Measurements from ENCODE around the gene TUSC2.
A peak's percentile ranks its signal among the peaks of the same experiment; 100 is the strongest.

TUSC2 gene

DNA sequence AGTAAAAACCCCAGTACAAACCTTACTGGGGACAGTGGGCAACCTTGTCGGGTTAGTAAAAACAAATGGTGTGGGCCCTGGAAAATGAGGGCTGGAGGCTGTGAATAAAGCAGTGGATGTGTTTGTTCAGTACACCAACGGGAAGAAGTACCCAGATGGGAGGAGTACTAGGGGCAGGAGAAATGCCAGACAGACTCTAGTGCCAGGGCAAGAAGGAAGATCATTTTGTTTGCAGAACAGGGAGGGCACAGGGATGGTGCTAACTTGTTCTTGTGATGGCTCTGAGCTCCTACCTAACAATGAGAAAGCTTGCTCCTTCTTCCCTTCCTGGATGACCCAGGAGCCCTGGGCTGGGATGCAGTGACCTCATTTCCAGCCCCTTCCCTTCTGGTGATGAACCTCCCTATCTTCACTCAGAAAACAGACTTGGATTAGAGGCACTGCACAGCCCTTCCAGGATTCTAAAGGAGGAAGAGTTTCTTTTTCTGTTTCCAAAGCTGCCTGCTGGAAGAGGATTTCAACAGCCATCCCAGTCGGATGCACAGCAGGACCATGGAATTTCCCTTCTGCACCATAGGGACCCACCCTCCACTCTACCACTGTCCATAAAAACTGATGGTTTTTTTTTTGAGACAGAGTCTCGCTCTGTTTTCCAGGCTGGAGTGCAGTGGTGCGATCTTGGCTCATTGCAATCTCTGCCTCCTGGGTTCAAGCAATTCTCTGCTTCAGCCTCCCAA, 6.5 kb upstream of the TUSC2 start:
- no peak for DNase-seq

DNA sequence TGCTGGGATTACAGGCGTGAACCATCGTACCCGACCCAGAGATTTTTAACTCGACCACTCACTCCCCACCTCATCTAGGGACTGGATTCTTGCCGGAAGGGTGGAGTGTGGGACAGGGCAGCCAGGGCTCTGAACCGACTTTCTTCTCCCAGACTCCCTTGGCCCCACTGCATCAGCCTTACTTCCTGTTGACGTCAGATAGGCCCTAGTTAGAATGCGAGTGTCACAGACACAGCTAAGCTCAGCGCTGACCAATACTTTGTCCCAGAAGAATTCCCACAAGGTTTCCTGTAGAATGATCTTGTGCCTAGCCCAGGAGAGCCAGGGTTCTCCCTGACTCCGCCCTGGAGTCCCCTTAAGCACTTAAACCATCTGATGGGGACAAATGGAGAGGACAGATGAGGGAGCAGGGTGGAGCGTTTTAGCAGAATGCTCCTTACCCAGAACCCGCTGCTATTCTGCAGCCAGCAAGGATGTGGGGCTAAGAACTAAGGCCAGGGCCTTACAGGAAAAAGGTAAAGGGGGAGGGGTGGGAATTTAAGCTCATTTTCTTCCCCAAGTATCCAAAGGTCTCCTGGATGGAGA, 5.8 kb upstream of the TUSC2 start:
- DNase-seq: no peak

DNA sequence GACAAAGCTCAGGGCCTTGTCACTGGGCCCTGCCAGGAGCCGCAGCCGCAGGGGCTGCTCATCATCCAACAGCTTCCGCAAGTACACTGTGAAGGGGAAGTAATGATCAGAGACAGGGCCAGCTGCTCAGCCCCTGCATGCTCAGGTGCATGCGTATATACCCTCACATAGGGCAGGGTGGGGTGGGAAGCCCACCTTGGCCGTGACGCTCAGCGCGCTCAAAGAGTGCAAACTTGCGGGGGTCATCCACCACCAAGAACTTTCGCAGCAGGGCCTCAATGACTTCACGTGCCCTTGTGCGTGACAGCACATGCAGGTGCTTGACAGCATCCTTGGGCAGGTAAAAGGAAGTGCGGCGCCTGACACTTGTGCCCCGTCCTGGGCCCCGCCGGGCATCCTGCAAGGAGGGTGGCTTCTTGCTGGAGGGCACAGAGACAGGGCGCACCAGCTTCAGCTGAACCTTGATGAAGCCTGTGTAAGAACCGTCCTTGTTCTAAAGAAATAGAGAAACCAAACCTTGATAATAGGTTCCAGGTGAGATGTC, 3.4 kb upstream of the TUSC2 start:
- DNase-seq: no peak

DNA sequence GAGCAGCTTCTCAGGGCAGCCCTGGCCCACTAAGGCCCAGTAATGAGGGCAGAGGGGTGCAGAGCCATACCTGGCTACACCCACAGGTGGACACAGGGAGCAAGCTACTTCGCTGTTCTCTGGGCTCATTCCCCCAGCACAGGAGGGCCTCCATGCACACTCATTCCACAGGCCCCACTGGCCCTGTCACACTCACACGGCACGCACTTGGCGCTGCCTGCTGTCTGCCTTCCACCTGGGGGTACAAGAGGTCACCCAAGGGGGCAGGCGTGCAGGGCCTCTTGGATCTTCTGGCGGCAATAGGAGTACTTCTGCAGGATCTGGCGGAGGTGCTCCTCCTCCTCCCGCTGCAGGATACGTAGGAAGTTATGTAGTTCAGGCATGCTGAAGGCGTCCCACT, 2.3 kb upstream of the TUSC2 start:
- no peak for DNase-seq

DNA sequence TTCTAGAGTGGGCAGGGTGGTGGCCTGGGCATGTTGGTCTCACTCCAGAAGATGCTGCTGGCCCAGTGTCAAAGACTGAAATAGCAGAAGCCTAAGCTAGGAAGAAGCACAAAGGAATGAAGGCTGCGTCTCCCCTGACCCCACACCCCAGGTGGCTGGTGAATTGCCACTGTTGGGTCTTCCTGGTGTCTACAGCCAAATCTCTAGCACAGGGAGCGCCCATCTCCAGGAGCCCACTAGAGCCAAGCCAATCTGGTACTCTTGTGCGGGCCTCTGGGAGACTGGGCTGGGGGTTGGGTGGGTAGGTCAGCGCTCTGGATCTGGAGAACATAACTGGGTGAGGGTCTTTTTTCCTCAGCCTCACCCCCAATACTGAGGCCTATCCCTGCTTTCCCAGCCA, 894 bp downstream of the TUSC2 start:
- no peak for DNase-seq

DNA sequence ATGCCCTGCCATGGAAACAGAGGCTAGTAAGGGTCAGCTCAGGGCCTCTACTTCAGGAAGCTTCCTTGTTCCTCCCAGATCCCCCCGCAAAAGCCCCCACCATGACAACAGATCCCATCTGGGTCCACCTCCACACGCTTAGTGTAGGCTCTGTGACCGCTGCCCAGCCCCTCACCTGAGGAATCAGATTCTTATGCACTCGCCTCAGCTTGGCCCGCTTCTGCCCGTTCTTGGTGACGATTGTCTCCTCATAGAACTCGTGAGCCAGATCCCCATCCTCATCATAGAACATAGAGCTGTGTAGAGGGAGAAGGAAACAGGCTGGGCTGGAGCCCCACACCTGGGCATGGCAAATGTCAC, 1.9 kb downstream of the TUSC2 start:
- DNase-seq: no peak

DNA sequence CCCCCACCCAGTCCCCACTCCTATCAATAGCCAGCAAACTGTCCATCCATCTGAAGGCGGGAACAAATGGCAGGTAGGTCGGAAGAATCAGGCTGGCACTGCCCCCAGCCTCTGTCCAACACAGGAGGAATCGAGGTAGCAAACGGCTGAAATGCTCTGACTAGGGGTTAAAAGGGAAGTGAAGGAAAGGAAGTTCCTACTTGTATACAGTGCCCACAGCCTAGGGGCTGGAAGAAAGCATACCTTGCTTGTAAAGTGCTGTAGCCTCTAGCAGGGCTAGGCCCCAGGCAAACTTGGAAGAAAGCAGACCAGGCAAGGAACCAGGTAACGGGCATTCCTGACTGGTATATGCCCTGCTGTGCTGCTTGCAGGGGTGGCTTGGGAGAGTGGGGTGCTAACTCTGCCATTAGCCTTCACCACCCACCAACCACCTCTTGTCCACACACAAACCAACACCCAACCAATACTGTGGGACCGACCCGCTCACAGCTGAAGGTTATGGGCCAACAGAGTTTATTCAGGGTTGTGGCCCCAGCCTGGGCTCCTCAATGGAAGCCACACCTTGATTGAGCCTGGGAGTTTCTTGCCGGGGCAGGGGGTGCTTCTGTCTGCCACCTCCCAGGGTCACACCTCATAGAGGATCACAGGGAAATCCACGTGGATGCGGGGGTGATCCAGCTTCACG, 2.4 kb downstream of the TUSC2 start:
- DNase-seq: no peak

DNA sequence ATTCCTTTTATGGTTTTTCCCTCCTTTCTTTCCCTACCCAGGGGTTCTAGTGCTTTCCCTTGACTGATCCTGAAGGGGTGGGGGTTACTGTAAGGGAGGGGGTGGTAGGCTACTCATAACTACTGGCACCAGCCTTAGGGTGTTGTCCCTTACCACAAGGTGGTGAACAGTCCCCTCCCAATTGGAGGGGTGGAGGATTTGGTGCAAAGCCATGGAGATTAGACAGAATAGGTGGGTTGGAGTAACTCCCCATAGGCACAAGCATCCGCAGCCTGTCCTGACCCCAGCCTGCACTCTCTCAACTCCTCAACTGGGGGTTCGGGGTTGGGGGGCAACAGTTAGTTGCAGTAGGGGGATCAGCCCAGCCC, 2.9 kb downstream of the TUSC2 start:
- no peak for DNase-seq

DNA sequence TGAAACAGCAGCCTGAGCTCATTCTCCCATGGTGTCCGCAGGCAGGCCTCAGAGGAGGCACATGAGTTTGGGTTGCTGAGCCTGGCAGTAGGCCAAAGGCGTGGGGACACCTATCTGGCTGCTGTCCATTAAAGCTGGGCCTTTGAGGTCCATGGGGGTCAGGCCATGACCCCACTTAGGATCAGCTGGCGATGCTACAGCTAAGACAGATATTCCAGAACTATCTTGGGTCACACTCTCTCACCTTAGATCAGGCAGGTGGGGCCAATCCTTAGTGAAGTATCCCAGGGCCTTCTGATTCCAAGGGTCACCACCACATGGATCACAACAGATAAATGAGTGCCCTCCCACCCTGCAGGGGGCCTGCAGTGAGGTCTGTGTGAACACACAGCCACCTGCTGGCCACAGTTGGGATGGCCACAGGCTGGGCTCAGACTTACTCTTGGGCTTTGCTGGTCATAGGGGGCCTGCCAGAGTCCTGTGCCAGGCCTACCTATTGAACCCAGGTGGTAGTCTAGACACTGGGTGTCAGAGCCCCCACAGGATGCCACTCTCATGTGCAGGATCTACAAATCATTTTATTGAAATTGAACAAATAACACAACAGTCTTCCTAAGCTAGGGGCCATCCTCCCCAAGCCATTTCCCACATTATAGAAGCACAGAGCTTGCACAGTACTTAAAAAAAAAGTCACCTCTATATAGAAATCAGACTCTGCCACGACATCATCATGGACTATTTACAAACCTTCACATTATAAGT, 3.5 kb downstream of the TUSC2 start:
- DNase-seq: peak in 1 of 2 experiments; percentile 65

DNA sequence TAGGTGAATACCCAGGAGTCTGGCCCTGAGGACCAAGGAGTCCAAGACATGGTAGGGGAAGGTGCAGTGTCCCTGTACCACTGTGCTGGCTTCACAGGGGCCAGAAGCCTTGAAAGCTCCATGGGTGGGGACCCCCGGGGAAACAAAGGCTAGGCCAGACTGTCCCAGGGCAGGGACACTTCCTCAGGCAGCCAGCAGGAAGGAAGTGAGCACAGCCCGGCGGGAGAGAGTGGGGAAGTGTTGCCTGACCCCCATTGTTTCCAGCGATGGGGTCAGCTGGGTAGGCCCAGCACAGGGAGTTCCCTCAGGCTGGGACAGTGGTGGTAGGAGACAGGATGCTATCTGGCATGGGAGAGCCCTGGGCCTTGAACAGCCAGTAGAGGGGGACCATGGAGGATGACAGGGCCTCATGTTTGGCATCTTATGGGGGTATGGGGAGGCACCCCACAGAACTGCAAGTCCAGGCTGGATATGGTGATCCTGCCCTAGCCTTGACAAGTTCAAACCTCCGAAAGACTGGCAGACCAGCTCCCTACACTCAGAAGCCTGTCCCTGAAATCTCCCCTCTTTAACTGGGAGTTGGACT, 4.3 kb downstream of the TUSC2 start:
- DNase-seq: no peak

DNA sequence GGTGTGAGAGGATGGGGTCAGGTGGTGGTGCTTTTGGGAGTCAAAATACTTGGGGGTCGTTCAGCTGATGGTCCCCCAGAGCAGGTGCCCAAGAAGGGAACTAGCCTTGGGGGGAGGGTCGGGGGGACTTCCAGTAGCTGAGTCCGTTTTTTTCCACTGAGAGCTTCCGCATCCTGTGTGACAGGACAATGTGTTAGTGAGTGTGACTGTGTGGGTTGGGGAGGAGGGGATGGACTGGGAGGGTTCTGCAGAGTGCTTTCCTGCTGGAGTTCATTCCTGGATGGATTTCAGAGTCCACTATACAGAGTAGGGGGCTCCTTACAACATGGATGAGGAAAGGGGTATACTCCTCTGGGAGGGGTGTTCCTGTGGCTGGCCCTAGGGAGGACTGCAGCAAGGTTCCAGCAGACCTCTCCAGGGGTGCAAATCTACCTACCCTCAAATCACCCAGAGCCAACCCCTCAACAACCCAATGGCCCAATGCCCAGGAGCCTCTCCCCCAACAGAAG, 4.9 kb downstream of the TUSC2 start:
- DNase-seq: no peak

DNA sequence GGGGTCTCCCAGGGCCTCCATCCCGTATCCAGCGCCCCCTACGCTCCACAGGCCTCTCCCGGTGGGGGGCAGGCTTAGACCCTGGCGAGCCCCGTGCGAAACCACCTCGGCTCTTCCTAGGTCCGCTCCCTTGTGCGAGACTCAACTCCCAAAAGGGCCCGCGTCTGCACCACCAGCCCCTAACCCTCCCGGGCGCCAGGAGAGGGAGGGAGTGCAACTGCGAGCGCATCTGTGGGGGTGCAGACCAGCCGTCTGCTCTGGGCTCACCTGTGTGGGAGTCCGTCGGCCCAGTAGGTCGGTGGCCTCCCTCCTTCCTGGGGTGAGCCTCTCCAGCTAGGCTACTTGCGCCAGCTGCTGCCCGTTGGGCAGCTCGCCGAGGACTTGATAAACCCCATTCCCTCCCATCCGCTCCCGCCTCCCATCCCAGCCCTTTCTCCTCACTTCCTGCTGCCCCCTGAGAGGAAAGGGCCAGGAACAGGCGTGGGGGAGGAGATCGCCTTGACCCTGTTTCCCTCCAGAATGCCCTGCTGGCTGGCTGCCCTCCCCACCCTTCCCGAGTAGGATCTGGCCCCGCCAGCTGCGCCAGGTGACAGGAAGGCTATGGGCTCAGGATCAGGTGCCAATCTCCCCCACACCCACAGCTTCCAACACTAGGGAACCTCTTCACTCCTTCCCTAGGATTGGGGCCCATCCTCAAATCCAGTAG, 5.5 kb downstream of the TUSC2 start, which contains the start of gene HYAL2:
HYAL2 (minus strand) TSS at position 360 of the 706 bp plus-strand sequence. CDS start 2,256 bp downstream, outside the sequence.
- DNase-seq: no peak

DNA sequence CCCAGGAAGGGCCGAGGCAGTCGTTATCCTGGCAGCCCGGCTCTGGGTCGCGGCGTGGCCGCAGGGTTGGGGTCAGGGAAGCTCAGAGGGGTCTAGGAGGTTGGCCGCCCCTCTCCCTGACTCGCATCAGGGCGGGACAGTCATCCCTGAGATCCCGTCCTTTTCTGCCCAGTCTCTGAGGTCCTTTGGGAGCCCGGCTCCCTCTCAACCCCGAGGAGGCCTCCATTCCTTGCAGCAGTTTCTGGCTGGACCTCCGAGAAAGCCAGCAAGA, 6.0 kb downstream of the TUSC2 start:
- no peak for DNase-seq

DNA sequence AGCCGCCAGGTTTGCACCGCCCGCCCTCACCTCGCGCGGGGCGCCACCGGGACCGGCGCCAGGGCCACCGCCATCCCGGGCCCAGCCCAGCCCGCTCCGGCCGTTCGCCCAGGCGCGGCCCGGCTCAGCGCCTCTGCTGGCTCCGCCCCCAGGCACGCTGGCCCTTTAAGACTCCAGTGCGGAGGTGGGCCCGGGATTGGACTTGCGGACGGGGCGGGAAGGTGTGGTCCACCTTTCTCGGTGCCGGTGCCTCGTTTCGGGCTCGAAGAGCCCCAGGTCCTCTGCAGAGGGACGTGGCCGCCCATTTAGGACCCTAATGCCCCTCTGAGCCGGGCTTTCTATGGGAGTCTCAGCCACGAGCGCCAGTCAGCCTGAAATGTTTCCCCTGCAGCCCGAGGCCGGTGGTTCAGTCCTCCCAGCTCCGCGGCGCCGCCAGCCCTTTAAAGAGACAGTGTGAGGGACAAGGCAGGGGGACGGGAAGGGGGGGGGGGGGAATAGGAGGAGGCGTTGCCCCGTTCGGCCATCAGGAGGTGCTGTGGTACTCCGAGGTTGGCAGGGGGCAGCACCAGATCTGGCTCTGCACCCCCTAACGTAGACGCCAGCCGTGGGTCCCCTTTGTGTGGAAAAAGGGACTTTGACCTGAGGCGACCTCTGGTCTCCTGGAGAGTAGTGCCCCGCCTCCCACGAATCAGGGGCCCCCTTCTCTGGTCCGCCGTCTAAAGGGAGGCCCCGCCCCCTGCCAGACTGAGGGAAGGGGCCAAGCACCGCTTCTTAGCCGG, 6.5 kb downstream of the TUSC2 start:
- peak; percentile 39 to 80 for DNase-seq

DNA sequence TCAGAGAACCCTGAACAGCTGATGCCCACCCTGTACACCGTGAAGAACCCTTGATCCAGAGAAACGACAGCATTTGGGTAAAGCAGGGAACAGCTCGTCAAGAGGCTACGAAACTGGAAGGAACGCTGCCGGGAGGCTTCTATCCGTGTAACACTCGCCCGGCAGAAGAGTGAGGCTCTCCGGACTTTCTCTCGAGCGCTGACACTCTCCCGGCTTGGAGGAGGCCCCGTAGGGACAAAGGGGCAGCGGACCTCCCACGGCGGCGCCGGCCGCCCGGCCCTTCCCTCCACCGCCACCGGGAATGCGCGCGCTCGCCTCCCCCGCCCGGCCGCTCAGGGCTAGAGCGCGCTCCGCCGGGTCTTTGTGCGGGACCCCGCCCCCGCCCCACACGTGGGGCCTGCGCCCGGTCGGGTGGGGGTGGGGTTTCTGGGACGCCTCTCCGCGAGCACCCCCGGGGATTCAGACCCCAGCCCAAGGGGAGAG, 7.1 kb downstream of the TUSC2 start:
- peak in 1 of 2 experiments; percentile 77 for DNase-seq

DNA sequence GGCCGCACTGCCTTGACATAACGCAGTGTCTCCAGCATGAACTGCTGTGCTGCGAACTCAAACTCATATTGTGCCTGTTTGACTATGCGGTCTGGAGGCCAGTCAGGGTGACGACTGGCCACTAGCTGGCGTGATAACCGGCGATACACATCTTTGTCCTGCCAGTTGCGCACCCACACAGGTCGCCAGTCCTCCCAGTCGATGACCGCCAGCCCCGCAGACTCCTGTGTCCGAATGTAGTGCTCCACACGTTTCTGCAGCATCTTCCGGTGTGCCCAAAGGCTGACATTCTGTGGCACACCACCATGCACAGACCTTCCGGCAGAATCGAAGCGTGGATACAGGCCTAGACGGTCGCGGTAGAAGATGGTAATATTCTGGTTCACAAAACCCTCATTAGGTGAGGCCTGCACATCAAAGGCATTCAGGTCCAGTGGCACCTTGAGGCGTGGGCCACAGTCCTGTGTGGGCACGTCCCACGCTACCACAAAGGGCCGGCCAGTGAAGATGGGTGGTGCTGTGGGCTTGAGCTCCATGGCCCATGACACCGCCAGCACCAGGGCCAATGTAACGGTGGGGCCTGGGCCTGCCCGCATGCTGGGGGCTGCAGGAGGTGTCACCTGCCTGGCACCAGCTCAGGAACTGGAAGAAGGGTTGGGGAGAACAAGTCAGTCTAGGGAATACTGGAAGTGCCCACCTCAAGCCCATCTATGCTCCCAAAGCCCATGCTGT, 8.0 kb downstream of the TUSC2 start:
- no peak for DNase-seq

DNA sequence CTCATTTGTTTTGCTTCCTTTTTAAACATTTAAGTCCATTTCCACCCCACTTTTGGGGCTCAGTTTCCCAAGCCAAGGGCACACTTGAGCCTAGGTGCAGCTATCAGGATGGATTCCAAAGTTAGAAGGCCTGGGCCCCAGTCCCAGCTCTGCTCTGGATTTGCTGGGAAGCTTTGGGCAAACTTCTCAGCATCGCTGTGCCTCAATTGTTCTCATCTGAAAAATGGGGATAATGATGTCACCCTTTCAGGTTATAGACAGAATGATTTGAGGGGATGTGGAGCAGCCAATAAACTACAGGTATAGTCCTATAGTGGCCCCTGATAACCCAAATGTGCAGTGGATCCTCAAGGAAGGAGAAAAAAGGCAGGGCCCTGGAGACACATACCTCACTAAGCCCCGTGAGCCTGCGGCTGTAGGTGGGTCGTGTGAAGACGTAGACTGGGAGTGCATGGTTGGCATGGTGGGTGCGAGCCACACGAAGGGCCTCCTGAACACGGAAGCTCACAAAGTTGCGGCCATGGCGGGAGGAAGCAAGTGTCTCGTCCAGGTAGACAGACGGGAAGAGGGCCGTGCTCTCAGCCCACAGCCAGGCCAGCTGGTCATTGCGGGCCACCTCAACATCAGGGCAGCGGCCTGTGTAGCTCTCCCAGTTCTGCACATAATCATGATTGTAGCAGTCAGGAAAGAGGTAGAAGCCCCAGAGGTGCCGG, 8.7 kb downstream of the TUSC2 start:
- DNase-seq: no peak

DNA sequence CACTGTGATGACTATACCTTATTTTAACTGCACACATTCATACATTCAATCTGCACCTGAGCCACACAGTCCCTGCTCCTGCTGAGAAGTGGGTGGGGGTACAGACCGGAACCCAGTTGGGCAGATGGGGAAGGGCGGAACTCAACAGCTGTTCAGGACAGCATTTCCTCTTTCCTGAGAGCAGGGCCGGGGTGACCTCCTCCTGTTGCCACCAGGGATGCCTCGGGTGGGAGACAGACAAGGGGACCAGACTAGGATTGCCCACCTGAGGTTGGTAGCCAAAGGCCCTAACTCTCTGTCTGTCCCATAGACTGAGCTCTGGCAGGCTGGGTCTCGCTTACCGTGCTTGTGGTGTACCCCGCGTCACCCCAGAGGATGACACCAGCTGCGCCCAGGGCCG, 9.4 kb downstream of the TUSC2 start:
- DNase-seq: no peak

DNA sequence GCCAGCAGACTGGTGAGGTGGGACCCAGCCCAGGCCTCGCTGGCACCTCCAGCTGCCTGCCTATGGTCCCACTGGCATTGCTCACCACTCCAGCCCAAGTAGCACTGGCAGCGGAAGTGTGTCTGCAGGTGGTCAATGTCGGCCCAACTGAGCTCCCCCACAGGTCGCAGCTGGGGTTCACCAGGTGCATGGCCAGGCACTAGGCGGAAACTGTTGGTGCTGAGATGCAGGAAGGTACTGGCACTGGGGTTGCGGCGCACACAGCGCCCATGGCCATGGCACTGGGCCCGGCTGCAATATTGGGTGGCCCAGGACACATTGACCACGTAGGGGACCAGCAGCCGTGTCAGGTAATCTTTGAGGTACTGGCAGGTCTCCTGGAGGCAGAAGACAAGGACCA, 9.9 kb downstream of the TUSC2 start:
- no peak for DNase-seq

DNA sequence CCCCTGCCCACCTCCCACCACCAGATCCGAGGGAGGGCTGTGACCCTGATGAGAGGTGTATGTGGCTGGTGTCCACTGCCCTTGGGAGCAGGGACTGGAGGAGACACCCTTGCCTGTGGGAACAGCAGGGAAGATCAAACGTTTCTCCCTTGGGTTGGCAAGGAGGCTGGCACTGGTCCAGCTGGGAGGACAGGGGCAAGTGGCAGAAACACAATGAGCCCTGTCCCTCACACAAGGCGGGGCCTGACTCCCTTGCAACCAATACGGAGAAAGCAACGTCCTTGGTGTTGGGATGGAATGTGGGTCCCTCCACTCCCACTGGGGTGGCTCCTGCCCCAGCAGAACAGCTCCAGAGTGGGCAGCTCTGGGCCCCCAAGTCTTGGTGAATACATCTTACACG, 10.7 kb downstream of the TUSC2 start:
- no peak for DNase-seq
